Testis (tissue), 2 donors: ENCODE measurements around the gene IQSEC3.

Source experiments
- CTCF ChIP-seq, 3 experiments: fragments of 450-650 bp in 2 of 3; fragments of 200-600 bp in 1 of 3; sonication (generic) in 1 of 3; IDR thresholded peaks; one replicate each; pipeline ENCODE4 v1.5.1; 2016 to 2019; ENCODE audit warnings: antibody characterized with exemption in 3 of 3, mild to moderate bottlenecking in 2 of 3, moderate library complexity in 1 of 3
- POLR2A ChIP-seq: fragments of 450-650 bp; IDR thresholded peaks from one replicate; pipeline ENCODE4 v1.6.1; 2017; ENCODE audit warnings: antibody characterized with exemption, mild to moderate bottlenecking, moderate library complexity

GRCh38 chr12:101969-102878 is 35.7 kb downstream of the IQSEC3 start:
- TF ChIP-seq CTCF (IDR thresholded peaks at IDR 0.05) (no peak), POLR2A (no peak)
